Skeletal muscle tissue (tissue), 4 donors: ENCODE measurements around the gene HECW1. TPM values are rescaled to one million over a fixed set of nuclear protein-coding genes. Genes with fewer than 3 reads are reported as not detected.

Experiments
- H3K27ac ChIP-seq: one replicate; pipeline ENCODE4 v1.7.0; 2013; ENCODE audit warnings: mild to moderate bottlenecking, low read depth, low read length, inconsistent platforms
- H3K27me3 ChIP-seq, 3 donors: one replicate each; pipeline ENCODE4 v1.7.0; 2013; ENCODE audit warnings: low read length in 3 of 3; ENCODE audit not compliant: control insufficient read depth in 3 of 3, insufficient read depth in 3 of 3
- H3K36me3 ChIP-seq, 3 donors: one replicate each; pipeline ENCODE4 v1.7.0; 2013; ENCODE audit warnings: low read length in 3 of 3; ENCODE audit not compliant: control insufficient read depth in 3 of 3, insufficient read depth in 3 of 3
- H3K4me1 ChIP-seq, 3 donors: one replicate each; pipeline ENCODE4 v1.7.0; 2013; ENCODE audit warnings: low read length in 3 of 3, mild to moderate bottlenecking in 3 of 3; ENCODE audit not compliant: control insufficient read depth in 3 of 3, insufficient read depth in 3 of 3
- H3K4me3 ChIP-seq, 3 donors: one replicate each; pipeline ENCODE4 v1.7.0; 2013; ENCODE audit warnings: low read length in 3 of 3
- H3K9ac ChIP-seq, 3 donors: one replicate each; pipeline ENCODE4 v1.7.0; 2013; ENCODE audit warnings: low read length in 3 of 3, mild to moderate bottlenecking in 3 of 3, moderate library complexity in 2 of 3, low read depth in 1 of 3
- H3K9me3 ChIP-seq, 3 donors: one replicate each; pipeline ENCODE4 v1.7.0; 2013; ENCODE audit warnings: low read length in 3 of 3; ENCODE audit not compliant: control insufficient read depth in 3 of 3
- total RNA-seq: library from RNA; depleted of rRNA; stranded (reverse); fragments of >200 nt; gene quantifications from one replicate; pipeline ENCODE4 v1.2.3, GENCODE V29; 2014
- donor health status: Osteomylitis.

Gene HECW1
- total RNA-seq, 1 donor from 2014 or later, result not detected

DNA sequence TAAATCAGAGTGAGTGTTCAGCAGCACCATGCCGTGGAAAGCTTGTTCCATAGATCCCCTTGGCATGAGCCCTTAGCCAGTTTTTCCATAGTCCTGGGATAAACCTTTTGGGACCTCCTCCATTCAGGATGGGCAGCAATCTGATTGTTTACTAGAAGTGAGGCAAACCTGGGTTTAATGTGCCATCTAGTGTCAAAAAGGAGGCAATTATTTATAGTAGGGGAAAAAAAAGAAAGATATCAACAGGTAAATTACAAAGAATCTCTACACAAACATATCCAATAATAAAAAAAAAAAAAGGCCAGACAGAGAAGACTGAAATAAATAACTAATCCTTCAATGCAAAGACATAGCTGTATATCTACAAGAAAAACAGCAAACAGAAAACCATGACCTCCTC is 241.5 kb downstream of the HECW1 start:
- no peaks in the 10 kb centered on the region for H3K36me3 ChIP-seq
- peaks cover 0 to 3% (median 0%) of the 10 kb centered on the region in 3 donors for H3K9me3 ChIP-seq
- H3K27me3 ChIP-seq, result no peaks in the 10 kb centered on the region
- no peak overlapping the region for H3K4me3 ChIP-seq
- no peaks in the 10 kb centered on the region for H3K4me1 ChIP-seq
- H3K27ac ChIP-seq, result no peak overlapping the region
- H3K9ac ChIP-seq, result no peak overlapping the region

DNA sequence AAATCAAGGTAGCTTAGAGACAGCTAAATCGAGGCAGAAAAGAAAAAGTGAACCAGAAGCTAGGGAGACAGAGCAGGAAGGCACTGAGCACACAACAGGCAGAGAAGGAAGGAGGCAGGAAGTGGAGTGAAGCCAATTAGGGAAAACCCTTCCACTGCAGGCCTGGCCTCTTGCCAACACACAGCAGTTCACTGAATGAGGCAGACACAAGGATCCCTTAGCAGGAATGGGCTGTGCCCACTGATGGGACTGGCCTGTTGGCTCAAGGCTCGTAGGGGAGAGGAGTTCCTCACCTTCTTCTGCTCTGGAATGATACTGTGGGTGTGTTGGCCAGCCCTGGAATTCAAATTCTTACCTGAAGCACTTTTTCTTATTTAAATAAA is 250.2 kb downstream of the HECW1 start:
- no peaks in the 10 kb centered on the region for H3K4me1 ChIP-seq
- H3K9ac ChIP-seq, result no peak overlapping the region
- no peaks in the 10 kb centered on the region for H3K9me3 ChIP-seq
- no peaks in the 10 kb centered on the region for H3K27me3 ChIP-seq
- H3K36me3 ChIP-seq, result no peaks in the 10 kb centered on the region
- H3K4me3 ChIP-seq, result no peak overlapping the region
- H3K27ac ChIP-seq, result no peak overlapping the region

DNA sequence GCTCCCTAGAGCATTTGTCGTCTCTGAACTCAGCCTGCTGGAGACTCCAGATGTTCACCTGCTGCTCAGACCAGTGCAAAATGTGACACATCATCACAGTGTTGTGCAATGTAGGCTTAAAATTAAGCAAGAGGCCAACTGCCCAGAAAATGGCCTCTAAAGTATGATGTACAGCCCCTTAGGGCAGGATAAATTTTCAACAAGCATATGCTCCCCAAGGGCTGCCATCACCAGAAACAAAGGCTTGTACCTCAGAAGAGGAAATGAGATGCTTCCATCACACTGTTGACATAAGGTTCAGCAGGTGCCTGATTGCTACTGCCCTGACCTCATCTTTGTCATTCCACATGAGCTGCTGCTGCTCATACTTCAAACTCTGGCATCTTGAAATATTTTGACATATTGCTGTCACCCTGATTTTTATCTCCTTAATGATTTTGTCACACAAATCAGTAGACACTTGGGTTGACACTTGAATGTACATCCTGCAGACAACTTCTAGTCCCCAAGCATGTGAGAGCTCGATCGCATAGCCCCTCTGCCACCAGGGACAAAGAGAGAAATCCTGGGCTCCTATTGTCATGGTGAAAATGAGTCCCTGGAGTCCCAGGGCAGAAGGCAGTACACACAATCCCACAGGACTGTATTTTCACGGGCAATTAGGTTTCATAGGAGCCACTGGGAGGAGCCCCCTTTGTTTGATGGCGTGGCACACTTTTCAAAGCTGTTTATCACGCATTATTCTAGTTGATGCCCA is 250.8 kb downstream of the HECW1 start:
- Histone ChIP-seq H3K27me3 (no peaks in the 10 kb centered on the region), H3K4me1 (no peaks in the 10 kb centered on the region), H3K4me3 (no peak overlapping the region), H3K36me3 (no peaks in the 10 kb centered on the region), H3K27ac (no peak overlapping the region), H3K9me3 (no peaks in the 10 kb centered on the region), H3K9ac (no peak overlapping the region)

DNA sequence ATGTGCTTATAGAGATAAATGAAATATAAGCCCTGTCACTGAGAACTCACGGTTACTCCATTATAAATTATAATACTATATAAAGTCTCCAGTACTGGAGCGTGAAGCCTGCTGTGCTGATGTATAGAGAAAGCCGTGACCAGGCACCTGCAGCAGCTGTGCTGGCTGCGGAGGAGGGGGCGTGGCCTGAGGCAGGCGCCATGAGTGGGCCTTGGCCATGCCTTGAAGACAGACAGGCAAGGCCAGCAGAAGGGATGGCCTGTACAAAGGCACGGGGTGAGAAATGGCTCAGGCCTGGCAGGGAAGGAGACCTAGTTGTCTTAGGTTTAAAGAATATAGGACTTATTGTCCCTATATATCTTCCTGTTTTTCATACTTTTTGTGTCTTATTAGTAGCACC is 251.9 kb downstream of the HECW1 start:
- Histone ChIP-seq H3K4me3 (no peak overlapping the region), H3K9ac (no peak overlapping the region), H3K27me3 (no peaks in the 10 kb centered on the region), H3K9me3 (no peaks in the 10 kb centered on the region), H3K36me3 (no peaks in the 10 kb centered on the region), H3K27ac (no peak overlapping the region), H3K4me1 (no peaks in the 10 kb centered on the region)

DNA sequence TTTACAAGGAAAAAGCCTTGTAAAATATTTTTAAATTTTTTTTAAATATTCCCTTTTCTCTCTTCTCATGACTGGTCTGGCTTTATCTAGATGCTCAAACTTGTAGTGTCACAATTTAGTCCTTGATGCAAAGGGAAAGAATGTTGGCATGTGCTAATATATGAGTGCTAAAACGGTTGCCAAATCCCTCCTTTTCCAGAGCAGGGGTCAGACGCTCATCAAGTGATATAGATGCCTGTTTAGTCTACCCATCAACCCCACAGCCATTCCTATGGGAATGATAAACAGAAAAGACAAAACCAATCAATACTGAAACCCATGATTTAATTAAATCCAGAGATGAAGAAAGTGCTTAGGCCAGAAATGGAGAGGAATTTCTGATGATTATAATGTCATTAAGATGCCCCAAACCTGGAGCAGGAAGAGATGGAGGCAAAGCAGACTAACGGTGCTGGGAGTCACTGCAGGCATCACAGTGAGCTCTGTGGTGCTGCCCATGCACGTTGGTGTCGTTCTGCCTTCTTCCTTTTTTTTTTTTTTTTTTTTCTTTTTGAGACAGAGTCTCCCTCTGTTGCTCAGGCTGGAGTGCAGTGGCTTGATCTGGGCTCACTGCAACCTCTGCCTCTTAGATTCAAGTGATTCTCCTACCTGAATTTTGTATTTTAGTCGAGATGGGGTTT is 260.4 kb downstream of the HECW1 start:
- Histone ChIP-seq H3K27ac (no peak overlapping the region), H3K4me1 (no peaks in the 10 kb centered on the region), H3K4me3 (no peak overlapping the region), H3K9ac (no peak overlapping the region), H3K36me3 (no peaks in the 10 kb centered on the region), H3K27me3 (no peaks in the 10 kb centered on the region), H3K9me3 (no peaks in the 10 kb centered on the region)

DNA sequence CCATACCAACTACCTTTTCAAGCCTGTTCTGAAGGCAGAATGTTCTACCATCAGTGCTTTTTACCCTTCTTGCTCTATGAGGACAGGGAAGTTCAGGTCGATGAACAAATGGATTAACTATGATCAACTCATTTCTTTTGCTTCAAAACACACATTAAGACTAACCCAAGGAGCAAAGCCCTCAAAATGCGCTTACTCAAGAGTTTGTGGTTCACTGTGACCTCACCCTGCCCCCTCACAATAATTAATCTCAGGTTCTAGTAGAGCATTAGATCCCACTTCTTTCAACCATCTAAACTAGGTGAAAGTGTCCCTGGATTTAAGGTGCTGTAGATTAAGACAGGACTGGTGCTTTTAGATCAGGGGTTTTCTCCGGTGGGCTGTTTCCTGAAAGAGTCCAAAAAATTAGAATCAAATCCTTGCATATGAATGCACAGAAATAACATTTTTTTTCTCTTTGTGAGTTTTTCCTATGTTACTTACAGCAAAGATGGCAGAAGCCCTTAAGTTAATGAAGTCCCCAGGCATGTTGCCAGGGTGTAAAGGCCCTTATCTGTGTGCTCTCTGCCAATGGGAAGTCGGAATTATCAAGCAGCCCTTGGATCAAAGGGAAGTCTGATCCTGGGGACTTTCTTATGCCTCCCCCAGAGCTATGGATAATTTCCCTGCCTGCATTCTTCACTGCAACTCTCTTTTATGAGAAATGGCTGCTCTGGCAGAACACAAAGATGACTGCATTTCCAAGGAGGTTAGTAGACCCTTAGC is 264.9 kb downstream of the HECW1 start:
- H3K4me1 ChIP-seq, result no peaks in the 10 kb centered on the region
- no peaks in the 10 kb centered on the region for H3K9me3 ChIP-seq
- H3K27ac ChIP-seq, result no peak overlapping the region
- H3K27me3 ChIP-seq, result no peaks in the 10 kb centered on the region
- H3K9ac ChIP-seq, result no peak overlapping the region
- no peak overlapping the region for H3K4me3 ChIP-seq
- H3K36me3 ChIP-seq, result no peaks in the 10 kb centered on the region

DNA sequence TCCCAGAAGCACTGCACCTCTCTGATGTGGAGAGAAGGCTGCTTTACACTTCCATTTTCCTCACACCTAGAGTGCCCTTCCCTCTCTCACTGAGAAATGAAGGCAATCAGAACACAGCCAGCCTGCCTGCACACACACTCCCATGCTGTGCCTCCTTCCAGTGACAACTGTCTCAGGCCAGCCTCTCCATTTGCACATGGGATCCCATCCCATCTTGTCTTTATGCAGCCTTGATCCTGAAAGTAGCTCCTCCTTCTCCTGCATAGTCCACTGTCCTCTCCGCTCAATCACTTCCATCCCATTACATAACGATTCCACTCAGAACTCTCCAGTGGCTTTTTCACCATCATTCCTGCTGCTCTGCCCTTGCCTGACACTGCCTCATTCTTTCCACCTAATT is 266.8 kb downstream of the HECW1 start:
- no peak overlapping the region for H3K9ac ChIP-seq
- H3K36me3 ChIP-seq, result no peaks in the 10 kb centered on the region
- H3K27me3 ChIP-seq, result no peaks in the 10 kb centered on the region
- no peaks in the 10 kb centered on the region for H3K4me1 ChIP-seq
- no peak overlapping the region for H3K4me3 ChIP-seq
- no peak overlapping the region for H3K27ac ChIP-seq
- no peaks in the 10 kb centered on the region for H3K9me3 ChIP-seq

DNA sequence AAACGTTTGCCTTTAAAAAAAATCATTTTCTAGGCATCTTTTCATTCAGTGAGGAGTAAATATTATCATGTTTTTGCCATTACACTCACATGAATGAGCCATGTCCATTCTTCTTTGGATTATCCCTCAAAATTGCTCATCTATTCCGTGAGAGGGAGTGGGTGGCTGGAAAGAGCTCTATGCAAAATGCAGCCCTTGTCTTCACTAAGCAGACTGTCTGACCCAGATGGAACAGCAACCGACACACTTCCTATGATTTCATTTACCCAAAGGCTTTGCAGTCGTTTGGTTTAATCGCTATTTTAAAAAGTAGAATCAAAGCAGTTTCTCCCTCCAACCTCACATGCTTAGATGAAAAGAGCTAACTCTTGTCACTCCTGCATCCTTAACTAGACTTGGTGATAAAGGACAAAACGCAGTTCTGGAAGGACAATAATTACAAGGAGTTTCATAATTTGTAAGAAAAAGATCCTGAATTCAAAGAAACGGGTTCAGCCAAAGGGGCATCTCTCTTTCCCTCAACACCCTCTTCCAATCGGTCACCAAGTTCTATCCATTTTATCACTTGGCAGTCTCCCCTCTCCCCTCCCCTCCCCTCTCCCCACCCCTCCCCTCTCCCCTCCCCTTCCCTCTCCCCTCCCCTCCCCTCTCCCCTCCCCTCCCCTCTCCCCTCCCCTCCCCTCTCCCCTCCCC is 272.3 kb downstream of the HECW1 start:
- Histone ChIP-seq H3K9ac (no peak overlapping the region), H3K27ac (no peak overlapping the region), H3K4me3 (no peak overlapping the region), H3K9me3 (no peaks in the 10 kb centered on the region), H3K27me3 (no peaks in the 10 kb centered on the region), H3K36me3 (no peaks in the 10 kb centered on the region), H3K4me1 (no peaks in the 10 kb centered on the region)

DNA sequence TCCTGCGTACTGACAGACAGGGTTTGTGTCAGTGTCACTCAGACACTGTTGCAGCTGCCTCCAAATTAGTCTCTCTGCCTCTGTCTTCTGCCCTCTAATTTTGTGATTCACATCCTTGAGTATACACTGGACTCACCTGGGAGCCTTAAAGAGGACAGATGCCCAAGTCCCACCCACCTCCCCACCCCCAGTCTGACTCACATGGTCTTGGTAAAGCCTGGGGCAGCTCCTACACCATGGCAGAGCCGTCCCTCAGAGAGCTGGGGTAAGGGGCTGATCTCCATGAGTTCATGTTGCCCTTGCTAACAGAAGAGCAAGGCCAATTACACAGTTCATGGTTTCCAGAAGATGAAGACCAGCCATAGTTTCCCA is 272.8 kb downstream of the HECW1 start:
- Histone ChIP-seq H3K27me3 (no peaks in the 10 kb centered on the region), H3K9me3 (no peaks in the 10 kb centered on the region), H3K4me3 (no peak overlapping the region), H3K27ac (no peak overlapping the region), H3K36me3 (no peaks in the 10 kb centered on the region), H3K4me1 (no peaks in the 10 kb centered on the region), H3K9ac (no peak overlapping the region)
